ENCODE results near the gene DHRS11. TPM values are rescaled to one million over a fixed set of nuclear protein-coding genes. Genes with fewer than 3 reads are reported as not detected.

Gene DHRS11
- total RNA-seq, 1 experiment from 2014 or later = 27.9 TPM

- peaks cover 19 to 25% of the 10 kb centered on the region in 2 experiments for H3K4me1 Mint-ChIP-seq
- no peak overlapping the region for H3K9ac ChIP-seq (ENCODE audit: extremely low read depth, insufficient read length, low read length)
- no peaks in the 10 kb centered on the region for H3K27me3 Mint-ChIP-seq (ENCODE audit: low read depth)
These were observed 43.9 kb upstream of the DHRS11 start for GRCh38 chr17:36547776-36548175.

More at GRCh38 chr17:36547776-36548175, 43.9 kb upstream of the DHRS11 start:
- no peak overlapping the region for H4K91ac ChIP-seq (ENCODE audit: insufficient read length, low read depth, low read length)
- no peak for TF ChIP-seq CTCF (conservative IDR thresholded peaks at IDR 0.05)
- no peaks in the 10 kb centered on the region for H3K27me3 ChIP-seq (ENCODE audit: insufficient read depth, low read length)
- no peak overlapping the region for H3K27ac ChIP-seq (ENCODE audit: insufficient read length, low read depth, low read length)
- H3K9me3 ChIP-seq (ENCODE audit: control insufficient read depth, low read depth, low read length) = no peaks in the 10 kb centered on the region
- no peaks in the 10 kb centered on the region for H3K4me1 ChIP-seq (ENCODE audit: insufficient read depth, low read length)
- H3K79me1 ChIP-seq (ENCODE audit: insufficient read depth, low read depth, low read length, poor library complexity, severe bottlenecking) = no peaks in the 10 kb centered on the region
- H2AK5ac ChIP-seq (ENCODE audit: insufficient read length, low read length) = no peak overlapping the region
- H4K8ac ChIP-seq (replicated peaks; ENCODE audit: insufficient read length, low read depth, low read length) = no peak overlapping the region
- no peaks in the 10 kb centered on the region for H3K9me3 Mint-ChIP-seq
- H3K4me2 ChIP-seq (ENCODE audit: insufficient read depth, insufficient read length, low read length) = no peak overlapping the region
- peaks cover 0 to 13% (median 0%) of the 10 kb centered on the region in 3 experiments; a peak in 4 of 7 replicates for H3K36me3 Mint-ChIP-seq (ENCODE audit: insufficient read depth in 1 of 3, low read depth in 3 of 3)
- H2BK5ac ChIP-seq (ENCODE audit: insufficient read length, low read length) = no peak overlapping the region
- H3K27ac Mint-ChIP-seq = peak overlapping the region in 1 of 3 experiments; percentile 36; a peak in 2 of 7 replicates
- peak overlapping the region; percentile 65 to 87; a peak in 3 of 5 replicates for H3K4me3 Mint-ChIP-seq
- no peak overlapping the region for H3K4ac ChIP-seq (ENCODE audit: low read depth, low read length)
- no peak for DNase-seq
- no peaks in the 10 kb centered on the region for H4K20me1 ChIP-seq (ENCODE audit: control insufficient read depth, insufficient read depth, insufficient read length)
- H2BK12ac ChIP-seq (ENCODE audit: insufficient read length, low read depth, low read length) = no peak overlapping the region
- peaks cover 5% of the 10 kb centered on the region for H3K23me2 ChIP-seq (ENCODE audit: insufficient read length, low read depth, low read length, poor library complexity, severe bottlenecking)
- no peak overlapping the region for H2BK15ac ChIP-seq (ENCODE audit: low read depth, low read length)
- H3K14ac ChIP-seq (ENCODE audit: insufficient read depth, low read length) = no peak overlapping the region
- H3K23ac ChIP-seq (ENCODE audit: insufficient read length, low read depth, low read length) = no peak overlapping the region
- no peak overlapping the region for H2BK20ac ChIP-seq (ENCODE audit: low read depth, low read length, poor library complexity, severe bottlenecking)
- no peak overlapping the region for H3K56ac ChIP-seq (ENCODE audit: insufficient read length, low read depth, low read length)
- peaks cover 13% of the 10 kb centered on the region; the same call in 1 of the 2 replicates for H3K79me2 ChIP-seq (ENCODE audit: insufficient read depth, low read length)
- H2AFZ ChIP-seq (ENCODE audit: low read length) = no peak overlapping the region
- H2BK120ac ChIP-seq (ENCODE audit: low read depth, low read length, poor library complexity, severe bottlenecking) = no peak overlapping the region
- H4K5ac ChIP-seq (ENCODE audit: insufficient read length, low read depth, low read length) = no peak overlapping the region
- no peak overlapping the region for H3T11ph ChIP-seq (ENCODE audit: low read length)
- H3K18ac ChIP-seq (ENCODE audit: insufficient read length, low read depth, low read length) = no peak overlapping the region

Measured in H9 (cell line).